ENCODE results near the gene NCOA3.
"Not testable (repeated sequence)": the region's sequence is repeated elsewhere in the genome, so short reads cannot be mapped to it uniquely, and the experiment has no call there.

Gene NCOA3

GRCh38 chr20:47581090-47581489, 79.4 kb downstream of the NCOA3 start:
- no peak for FAIRE-seq
- DNase-seq (ENCODE audit: insufficient read length, low spot score), result no peak
- TF ChIP-seq, protein P1, sequence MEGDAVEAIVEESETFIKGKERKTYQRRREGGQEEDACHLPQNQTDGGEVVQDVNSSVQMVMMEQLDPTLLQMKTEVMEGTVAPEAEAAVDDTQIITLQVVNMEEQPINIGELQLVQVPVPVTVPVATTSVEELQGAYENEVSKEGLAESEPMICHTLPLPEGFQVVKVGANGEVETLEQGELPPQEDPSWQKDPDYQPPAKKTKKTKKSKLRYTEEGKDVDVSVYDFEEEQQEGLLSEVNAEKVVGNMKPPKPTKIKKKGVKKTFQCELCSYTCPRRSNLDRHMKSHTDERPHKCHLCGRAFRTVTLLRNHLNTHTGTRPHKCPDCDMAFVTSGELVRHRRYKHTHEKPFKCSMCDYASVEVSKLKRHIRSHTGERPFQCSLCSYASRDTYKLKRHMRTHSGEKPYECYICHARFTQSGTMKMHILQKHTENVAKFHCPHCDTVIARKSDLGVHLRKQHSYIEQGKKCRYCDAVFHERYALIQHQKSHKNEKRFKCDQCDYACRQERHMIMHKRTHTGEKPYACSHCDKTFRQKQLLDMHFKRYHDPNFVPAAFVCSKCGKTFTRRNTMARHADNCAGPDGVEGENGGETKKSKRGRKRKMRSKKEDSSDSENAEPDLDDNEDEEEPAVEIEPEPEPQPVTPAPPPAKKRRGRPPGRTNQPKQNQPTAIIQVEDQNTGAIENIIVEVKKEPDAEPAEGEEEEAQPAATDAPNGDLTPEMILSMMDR (IDR thresholded peaks at IDR 0.05; ENCODE audit: insufficient read depth, missing control alignments), result no peak

DNA sequence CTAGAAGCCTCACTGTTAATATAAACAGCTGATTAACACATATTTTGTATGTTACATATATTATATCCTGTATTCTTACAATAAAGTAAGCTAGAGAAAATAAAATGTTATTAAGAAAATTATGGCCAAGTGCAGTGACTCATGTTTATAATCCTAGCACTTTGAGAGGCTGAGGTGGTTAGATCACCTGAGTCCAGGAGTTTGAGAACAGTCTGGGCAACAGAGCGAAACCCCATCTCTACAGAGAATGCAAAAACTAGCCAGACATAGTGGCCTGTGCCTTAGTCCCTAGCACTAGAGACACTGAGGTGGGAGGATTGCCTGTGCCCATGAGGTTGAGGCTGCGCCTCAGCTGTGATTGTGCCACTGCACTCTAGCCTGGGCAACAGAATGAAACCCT, 81.9 kb downstream of the NCOA3 start:
- FAIRE-seq (no peak), DNase-seq (ENCODE audit: insufficient read length, low spot score) (no peak)
- TF ChIP-seq, protein P1 (IDR thresholded peaks at IDR 0.05; ENCODE audit: insufficient read depth, missing control alignments), result no peak

DNA sequence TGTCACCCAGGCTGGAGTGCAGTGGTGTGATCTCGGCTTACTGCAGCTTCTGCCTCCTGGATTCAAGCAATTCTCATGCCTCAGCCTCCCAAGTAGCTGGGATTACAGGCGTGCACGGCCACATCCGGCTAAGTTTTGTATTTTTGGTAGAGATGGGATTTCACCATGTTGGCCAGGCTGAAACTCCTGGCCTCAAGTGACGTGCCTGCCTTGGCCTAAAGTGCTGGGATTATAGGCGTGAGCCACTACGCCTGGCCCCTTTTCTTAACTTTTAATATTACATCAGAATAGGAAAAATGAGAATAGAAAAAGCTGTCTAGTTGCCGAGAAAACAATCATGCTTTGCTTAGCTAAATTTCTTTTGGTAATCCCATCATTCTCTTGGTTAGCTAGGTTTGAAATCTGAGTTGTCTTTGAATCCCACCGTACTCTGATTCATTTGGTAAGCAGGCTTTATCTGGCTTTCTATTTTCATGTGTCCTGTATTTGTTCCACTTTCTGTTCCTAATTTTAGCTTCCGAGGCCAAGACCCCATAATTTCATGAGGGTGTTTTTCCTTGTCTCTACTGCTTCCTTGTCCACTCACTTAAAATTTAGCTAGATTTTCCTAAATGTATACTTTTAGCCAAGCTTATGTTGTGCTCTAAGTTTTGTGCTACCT, 83.5 kb downstream of the NCOA3 start:
- no peak for FAIRE-seq
- TF ChIP-seq, protein P1 (IDR thresholded peaks at IDR 0.05; ENCODE audit: insufficient read depth, missing control alignments), result no peak
- no peak for DNase-seq (ENCODE audit: insufficient read length, low spot score)

DNA sequence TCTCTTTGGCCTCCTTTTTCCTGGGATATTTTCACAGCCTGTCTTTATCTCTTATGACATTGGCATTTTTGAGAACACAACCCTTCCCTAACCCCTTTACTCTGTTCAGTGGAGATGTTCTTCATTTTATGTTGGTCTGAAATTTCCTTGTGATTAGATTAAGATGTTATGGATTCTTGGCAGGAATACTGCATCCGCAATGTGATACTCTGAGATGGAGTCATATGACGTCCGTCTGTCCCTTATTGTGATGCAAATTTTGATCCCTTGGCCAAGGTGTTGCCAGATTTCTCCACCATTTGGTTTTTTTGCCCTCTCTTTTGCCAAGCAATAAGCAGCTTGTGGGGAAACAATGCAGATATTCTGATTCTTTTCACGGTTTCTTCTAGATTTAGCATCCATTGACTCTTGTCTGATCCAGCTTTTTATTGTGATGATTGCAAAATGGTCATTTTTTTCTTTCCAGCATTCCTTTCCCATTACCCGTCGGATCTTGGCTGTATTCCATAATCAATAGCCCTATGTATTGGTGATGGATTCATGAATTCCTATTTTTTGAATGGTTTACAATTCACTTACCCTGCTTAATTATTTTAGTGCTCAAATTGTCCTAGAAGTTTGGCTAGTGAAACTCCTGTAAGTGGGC, 85.1 kb downstream of the NCOA3 start:
- no peak for FAIRE-seq

GRCh38 chr20:47588158-47588557, 86.5 kb downstream of the NCOA3 start:
- DNase-seq (ENCODE audit: insufficient read length, low spot score), result no peak
- TF ChIP-seq, protein P1 (IDR thresholded peaks at IDR 0.05; ENCODE audit: insufficient read depth, missing control alignments), result no peak
- FAIRE-seq, result no peak

More for the DNA sequence above, 85.1 kb downstream of the NCOA3 start:
- TF ChIP-seq, protein P1 (IDR thresholded peaks at IDR 0.05; ENCODE audit: insufficient read depth, missing control alignments), result no peak
- DNase-seq (ENCODE audit: insufficient read length, low spot score), result no peak

DNA sequence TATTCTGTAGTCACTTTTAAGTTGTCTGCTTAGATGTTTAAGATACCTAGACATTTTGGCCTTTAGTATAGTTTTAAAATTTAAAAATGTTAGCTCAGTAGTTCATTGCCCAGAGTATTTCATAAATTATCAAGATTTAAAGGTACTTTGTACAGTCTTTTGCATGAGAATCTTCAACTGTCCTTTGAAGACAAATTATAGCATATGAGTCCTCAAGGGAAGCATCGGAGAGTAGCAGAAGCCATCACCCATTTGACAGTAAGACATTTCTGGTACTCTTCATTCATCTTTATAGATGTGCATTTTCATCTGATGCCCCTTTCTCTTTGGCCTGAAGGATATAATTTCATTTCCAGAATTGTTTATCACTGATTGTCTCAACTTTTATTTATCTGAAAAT, 89.5 kb downstream of the NCOA3 start:
- TF ChIP-seq, protein P1 (IDR thresholded peaks at IDR 0.05; ENCODE audit: insufficient read depth, missing control alignments), result no peak
- no peak for DNase-seq (ENCODE audit: insufficient read length, low spot score)
- no peak for FAIRE-seq

DNA sequence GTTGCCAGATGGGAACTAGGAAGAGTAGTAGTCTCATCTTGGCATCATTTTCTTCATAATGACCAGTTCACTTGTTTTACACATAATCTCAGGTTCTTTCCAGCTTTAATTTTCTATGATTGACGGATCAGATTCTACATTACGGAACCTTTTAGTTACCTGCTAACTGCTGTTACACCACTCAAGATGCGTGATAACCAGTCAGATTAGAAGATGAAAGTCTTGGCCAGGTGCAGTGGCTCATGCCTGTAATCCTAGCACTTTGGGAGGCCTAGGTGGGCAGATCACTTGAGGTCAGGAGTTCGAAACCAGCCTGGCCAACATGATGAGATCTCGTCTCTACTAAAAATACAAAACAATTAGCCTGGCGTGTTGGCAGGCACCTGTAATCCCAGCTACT, 92.5 kb downstream of the NCOA3 start:
- no peak for FAIRE-seq
- TF ChIP-seq, protein P1 (IDR thresholded peaks at IDR 0.05; ENCODE audit: insufficient read depth, missing control alignments), result no peak
- DNase-seq (ENCODE audit: insufficient read length, low spot score), result no peak

- FAIRE-seq; DNase-seq (ENCODE audit: insufficient read length, low spot score): not testable (repeated sequence)
These were observed 93.5 kb downstream of the NCOA3 start for GRCh38 chr20:47595138-47595537.
